PC-3 (cell line): ENCODE data around the gene DBNDD2.

ENCODE experiments used
- EZH2 ChIP-seq: fragments of 300-600 bp; sonication (generic); IDR thresholded peaks from one replicate; pipeline ENCODE4 v1.6.1; 2017; ENCODE audit warnings: antibody characterized with exemption, mild to moderate bottlenecking, low read length; ENCODE audit not compliant: unreplicated experiment
- TF ChIP-seq, protein P1 (sequence below): fragments of 300-600 bp; sonication (generic); conservative IDR thresholded peaks from 2 replicates; pipeline ENCODE4 v1.5.1; 2017; ENCODE audit warnings: antibody characterized with exemption, low read depth, mild to moderate bottlenecking, low read length

DNA sequence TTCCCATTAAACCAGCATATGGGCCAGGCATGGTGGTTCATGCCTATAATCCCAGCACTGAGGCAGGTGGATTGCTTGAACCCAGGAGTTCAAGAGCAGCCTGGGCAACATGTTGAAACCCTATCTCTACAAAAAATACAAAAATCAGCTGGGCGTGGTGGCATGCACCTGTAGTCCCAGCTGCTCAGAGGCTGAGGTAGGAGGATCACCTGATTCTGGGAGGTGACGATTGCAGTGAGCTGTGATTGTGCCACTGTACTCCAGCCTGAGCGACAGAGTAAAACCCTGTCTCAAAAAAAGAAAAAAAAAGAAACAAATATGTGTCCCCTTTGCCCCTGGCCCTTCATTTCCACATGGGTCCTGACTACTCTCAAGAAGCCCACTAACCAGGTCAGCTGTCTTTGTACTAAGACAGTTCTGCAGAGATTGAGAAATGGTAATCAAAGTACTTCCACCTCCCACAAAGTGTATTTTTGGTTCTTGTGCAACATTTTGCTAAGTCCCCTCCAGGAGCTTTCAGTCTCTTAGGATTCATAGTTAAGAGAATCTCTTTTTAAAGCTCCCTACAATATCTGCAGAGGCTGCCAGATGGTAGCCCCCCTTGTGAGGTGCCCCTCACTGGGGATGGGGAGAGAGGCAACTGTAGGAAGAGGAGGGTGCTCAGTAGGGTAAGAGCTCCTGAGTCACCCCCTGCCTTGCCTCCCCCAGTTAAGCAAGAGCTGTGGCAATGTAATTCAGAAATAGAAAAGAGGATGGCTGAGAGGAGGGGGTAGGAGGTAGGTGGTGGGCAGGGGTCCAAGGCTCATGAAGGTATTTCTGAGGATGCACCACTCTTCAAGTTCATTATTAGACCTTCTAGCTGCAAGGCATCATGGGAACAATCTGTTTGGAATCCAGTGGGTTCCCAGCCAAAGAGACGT is 44.9 kb downstream of the DBNDD2 start:
- TF ChIP-seq, protein P1, sequence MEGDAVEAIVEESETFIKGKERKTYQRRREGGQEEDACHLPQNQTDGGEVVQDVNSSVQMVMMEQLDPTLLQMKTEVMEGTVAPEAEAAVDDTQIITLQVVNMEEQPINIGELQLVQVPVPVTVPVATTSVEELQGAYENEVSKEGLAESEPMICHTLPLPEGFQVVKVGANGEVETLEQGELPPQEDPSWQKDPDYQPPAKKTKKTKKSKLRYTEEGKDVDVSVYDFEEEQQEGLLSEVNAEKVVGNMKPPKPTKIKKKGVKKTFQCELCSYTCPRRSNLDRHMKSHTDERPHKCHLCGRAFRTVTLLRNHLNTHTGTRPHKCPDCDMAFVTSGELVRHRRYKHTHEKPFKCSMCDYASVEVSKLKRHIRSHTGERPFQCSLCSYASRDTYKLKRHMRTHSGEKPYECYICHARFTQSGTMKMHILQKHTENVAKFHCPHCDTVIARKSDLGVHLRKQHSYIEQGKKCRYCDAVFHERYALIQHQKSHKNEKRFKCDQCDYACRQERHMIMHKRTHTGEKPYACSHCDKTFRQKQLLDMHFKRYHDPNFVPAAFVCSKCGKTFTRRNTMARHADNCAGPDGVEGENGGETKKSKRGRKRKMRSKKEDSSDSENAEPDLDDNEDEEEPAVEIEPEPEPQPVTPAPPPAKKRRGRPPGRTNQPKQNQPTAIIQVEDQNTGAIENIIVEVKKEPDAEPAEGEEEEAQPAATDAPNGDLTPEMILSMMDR: no peak
- no peak for TF ChIP-seq EZH2
